Uterus (tissue), 4 donors: ENCODE measurements around the gene TEKT3. TPM values are rescaled to one million over a fixed set of nuclear protein-coding genes. Genes with fewer than 3 reads are reported as not detected.

Source experiments
- DNase-seq, 2 donors: peaks; one replicate each; pipeline ENCODE4 v3.0.0-alpha.2; 2019 to 2020
- H3K27ac ChIP-seq, 2 donors: fragments of 200-600 bp; sonication (generic); 1 replicate in 1 of 2; 2 replicates in 1 of 2; pipeline ENCODE4 v1.5.1; 2016 to 2018
- H3K27me3 ChIP-seq, 2 donors: fragments of 200-600 bp; sonication (generic); one replicate each; pipeline ENCODE4 v1.5.1; 2018 to 2019; ENCODE audit warnings: control low read depth in 1 of 2
- H3K36me3 ChIP-seq, 2 donors: fragments of 200-600 bp; sonication (generic); one replicate each; pipeline ENCODE4 v1.5.1; 2019; ENCODE audit warnings: control low read depth in 1 of 2
- H3K4me1 ChIP-seq, 2 donors: fragments of 200-600 bp; sonication (generic); one replicate each; pipeline ENCODE4 v1.5.1; 2018 to 2019; ENCODE audit warnings: control low read depth in 1 of 2
- H3K4me3 ChIP-seq, 2 donors: fragments of 200-600 bp; sonication (generic); 1 replicate in 1 of 2; 2 replicates in 1 of 2; pipeline ENCODE4 v1.5.1; 2018 to 2019; ENCODE audit warnings: mild to moderate bottlenecking in 1 of 2
- H3K9me3 ChIP-seq, 2 donors: fragments of 200-600 bp; sonication (generic); one replicate each; pipeline ENCODE4 v1.5.1; 2019; ENCODE audit warnings: control low read depth in 1 of 2
- CTCF ChIP-seq, 4 experiments: fragments of 200-600 bp in 2 of 4; fragments of 450-650 bp in 2 of 4; sonication (generic) in 2 of 4; IDR thresholded peaks; one replicate each; pipeline ENCODE4 v1.5.1; 2016 to 2019; ENCODE audit warnings: antibody characterized with exemption in 4 of 4, mild to moderate bottlenecking in 2 of 4, moderate library complexity in 1 of 4
- POLR2A ChIP-seq, 2 donors: fragments of 450-650 bp; IDR thresholded peaks; one replicate each; pipeline ENCODE4 v1.6.1; 2016; ENCODE audit warnings: antibody characterized with exemption in 2 of 2, mild to moderate bottlenecking in 1 of 2, moderate library complexity in 1 of 2
- intact Hi-C: fragments of 100-400 bp; cut with DNase I; formaldehyde crosslinking; loops from one replicate; pipeline ENCODE4 v1.15.1; 2023; ENCODE audit warnings: low total_unique reads
- total RNA-seq, 4 donors: library from RNA; depleted of rRNA in 3 of 4; stranded (reverse); fragments of >200 nt in 3 of 4; gene quantifications; one replicate each; pipeline versions ENCODE4 v1.1.0 to v1.2.4, GENCODE V29; 2014 to 2023
- donor health status: DM: yes; HTN: yes; CAD: no.

Gene TEKT3
- total RNA-seq, 4 donors from 2014 or later = 0.51 to 2.6 (median 0.90) TPM; not detected in 1

- intact Hi-C loops = no loop called here
Observed at GRCh38 chr17:15270628-15271381, 70.6 kb downstream of the TEKT3 start.

GRCh38 chr17:15269780-15270089 is 71.7 kb downstream of the TEKT3 start:
- peaks cover 0 to 5% of the 10 kb centered on the region in 2 donors for H3K4me1 ChIP-seq
- peak overlapping the region in 1 of 2 donors; percentile 56 for H3K27ac ChIP-seq
- intact Hi-C loops = no loop called here

More at GRCh38 chr17:15270628-15271381, 70.6 kb downstream of the TEKT3 start:
- no peak overlapping the region for H3K4me3 ChIP-seq
- H3K4me1 ChIP-seq = peaks cover 0 to 5% of the 10 kb centered on the region in 2 donors
- TF ChIP-seq POLR2A (IDR thresholded peaks at IDR 0.05) = no peak
- H3K27me3 ChIP-seq = no peaks in the 10 kb centered on the region
- no peak for DNase-seq
- no peaks in the 10 kb centered on the region for H3K36me3 ChIP-seq
- H3K9me3 ChIP-seq = no peaks in the 10 kb centered on the region
- no peak overlapping the region for H3K27ac ChIP-seq

GRCh38 chr17:15269087-15269779 is 72.2 kb downstream of the TEKT3 start:
- Histone ChIP-seq H3K36me3 (no peaks in the 10 kb centered on the region), H3K27ac (peak overlapping the region; percentile 21 to 56), H3K4me1 (peaks cover 0 to 5% of the 10 kb centered on the region in 2 donors), H3K4me3 (no peak overlapping the region), H3K27me3 (no peaks in the 10 kb centered on the region), H3K9me3 (no peaks in the 10 kb centered on the region)
- no peak for DNase-seq
- intact Hi-C loops = no loop called here
- no peak for TF ChIP-seq CTCF (IDR thresholded peaks at IDR 0.05)
- no peak for TF ChIP-seq POLR2A (IDR thresholded peaks at IDR 0.05)

More at GRCh38 chr17:15269780-15270089, 71.7 kb downstream of the TEKT3 start:
- H3K4me3 ChIP-seq = no peak overlapping the region
- no peak for TF ChIP-seq POLR2A (IDR thresholded peaks at IDR 0.05)
- TF ChIP-seq CTCF (IDR thresholded peaks at IDR 0.05) = no peak
- no peak for DNase-seq
- H3K9me3 ChIP-seq = no peaks in the 10 kb centered on the region
- no peaks in the 10 kb centered on the region for H3K27me3 ChIP-seq
- no peaks in the 10 kb centered on the region for H3K36me3 ChIP-seq

- TF ChIP-seq POLR2A (IDR thresholded peaks at IDR 0.05) (no peak), CTCF (IDR thresholded peaks at IDR 0.05) (no peak)
- intact Hi-C loops = no loop called here
- DNase-seq = peak; percentile 51 to 62
- no peak overlapping the region for H3K4me3 ChIP-seq
- no peaks in the 10 kb centered on the region for H3K27me3 ChIP-seq
- H3K36me3 ChIP-seq = no peaks in the 10 kb centered on the region
- H3K4me1 ChIP-seq = peaks cover 0 to 8% of the 10 kb centered on the region in 2 donors
- no peaks in the 10 kb centered on the region for H3K9me3 ChIP-seq
- peak overlapping the region; percentile 21 to 56 for H3K27ac ChIP-seq
Observed at GRCh38 chr17:15268461-15268860, 72.9 kb downstream of the TEKT3 start.

GRCh38 chr17:15267996-15268395 is 73.4 kb downstream of the TEKT3 start:
- Histone ChIP-seq H3K27ac (no peak overlapping the region), H3K9me3 (no peaks in the 10 kb centered on the region), H3K4me1 (peaks cover 0 to 8% of the 10 kb centered on the region in 2 donors), H3K27me3 (no peaks in the 10 kb centered on the region), H3K36me3 (no peaks in the 10 kb centered on the region), H3K4me3 (no peak overlapping the region)
- intact Hi-C loops = no loop called here
- DNase-seq = no peak
- TF ChIP-seq POLR2A (IDR thresholded peaks at IDR 0.05) = no peak
- TF ChIP-seq CTCF (IDR thresholded peaks at IDR 0.05) = no peak
